Activated CD8-positive, alpha-beta memory T cell treated with anti-CD3 and anti-CD28 coated beads, Interleukin-2, amount 10 ng/mL, durations not matched to agents 7 days and 5 days (primary cell): ENCODE data around the gene KEAP1. TPM values are rescaled to one million over a fixed set of nuclear protein-coding genes. Genes with fewer than 3 reads are reported as not detected.

Experiments
- ATAC-seq: fragments of 150-1000 bp; cut with Tn5 transposase; one replicate; pipeline ENCODE4 v1.10.0; 2021; ENCODE audit warnings: moderate library complexity
- CTCF ChIA-PET: fragments of 350-600 bp; sonication (Branson Sonifier 250); formaldehyde crosslinking; loops from one replicate; lab custom pipeline; 2021; ENCODE audit warnings: antibody characterized with exemption; lab: Charles Lee
- DNase-seq: peaks from one replicate; pipeline ENCODE4 v3.0.0-alpha.2; 2020
- H3K27ac Mint-ChIP-seq: one replicate; pipeline ENCODE4 v1.8.0; 2021; ENCODE audit warnings: mild to moderate bottlenecking, mixed read lengths
- H3K27me3 Mint-ChIP-seq: one replicate; pipeline ENCODE4 v1.8.0; 2021; ENCODE audit warnings: mixed read lengths
- H3K36me3 Mint-ChIP-seq: one replicate; pipeline ENCODE4 v1.8.0; 2021; ENCODE audit warnings: mild to moderate bottlenecking, mixed read lengths
- H3K4me1 Mint-ChIP-seq: one replicate; pipeline ENCODE4 v1.8.0; 2021; ENCODE audit warnings: mixed read lengths
- H3K4me3 Mint-ChIP-seq: one replicate; pipeline ENCODE4 v1.8.0; 2021; ENCODE audit warnings: mild to moderate bottlenecking, moderate library complexity, mixed read lengths
- H3K9me3 Mint-ChIP-seq: one replicate; pipeline ENCODE4 v1.8.0; 2022; ENCODE audit warnings: low read depth, mixed read lengths
- microRNA-seq: library from miRNA; unstranded; fragments of <30 nt; microRNA quantifications from one replicate; pipeline ENCODE4 v1.2.0, GENCODE V29; 2022
- total RNA-seq, 2 experiments: library from RNA; stranded (reverse); gene quantifications; one replicate each; pipeline ENCODE4 v1.2.3, GENCODE V29; 2021

The KEAP1 gene
- total RNA-seq, 2 experiments from 2014 or later, result 99.8 to 104 TPM

DNA sequence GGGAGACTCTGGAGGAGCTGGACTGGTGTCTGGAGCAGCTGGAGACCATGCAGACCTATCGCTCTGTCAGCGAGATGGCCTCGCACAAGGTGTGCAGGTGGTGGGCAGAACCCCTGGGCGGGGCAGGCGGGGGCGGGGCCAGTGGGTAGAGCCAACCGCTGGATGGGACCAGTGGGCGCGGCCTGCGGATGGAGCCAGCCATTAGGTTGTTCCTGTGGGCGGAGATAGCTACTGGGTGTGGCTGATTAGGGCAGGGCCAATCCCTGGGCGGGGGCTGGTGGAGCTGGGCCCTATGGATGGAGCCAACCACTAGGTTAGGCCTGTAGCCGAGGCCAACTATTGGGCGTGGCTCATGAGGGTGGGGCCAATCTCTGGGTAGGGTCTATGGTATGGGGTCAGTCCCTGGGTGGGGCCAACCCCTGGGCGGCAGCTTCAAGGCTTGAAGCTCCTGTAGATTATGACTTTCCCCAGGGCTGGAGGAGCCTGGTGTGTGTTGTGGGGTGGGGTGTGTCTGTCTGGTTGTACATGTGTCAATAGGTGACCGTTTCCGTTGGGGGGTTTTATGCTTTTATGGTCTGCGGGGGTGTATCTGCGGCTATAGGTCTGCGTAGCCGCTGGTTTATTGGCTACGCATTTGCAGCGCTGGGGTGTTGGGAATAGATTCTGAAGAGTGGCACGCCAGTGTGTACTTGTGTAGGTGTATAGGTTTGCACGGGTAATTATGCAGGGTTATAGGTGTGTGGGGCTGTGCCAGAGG lies 52.1 kb downstream of the KEAP1 start:
- H3K27ac Mint-ChIP-seq, result no peak overlapping the region
- H3K4me1 Mint-ChIP-seq, result peaks cover 25% of the 10 kb centered on the region
- CTCF ChIA-PET, result interaction anchor here (1.2 to 2.3 kb wide), 2 partner anchors 15 to 34 kb away, joined by 3 to 6 read pairs; no protein-coding TSS in a partner anchor
- H3K9me3 Mint-ChIP-seq, result no peaks in the 10 kb centered on the region
- peak; percentile 56 for ATAC-seq
- H3K27me3 Mint-ChIP-seq, result no peaks in the 10 kb centered on the region
- H3K4me3 Mint-ChIP-seq, result no peak overlapping the region
- H3K36me3 Mint-ChIP-seq, result peaks cover 26% of the 10 kb centered on the region
- peak; percentile 54 for DNase-seq

DNA sequence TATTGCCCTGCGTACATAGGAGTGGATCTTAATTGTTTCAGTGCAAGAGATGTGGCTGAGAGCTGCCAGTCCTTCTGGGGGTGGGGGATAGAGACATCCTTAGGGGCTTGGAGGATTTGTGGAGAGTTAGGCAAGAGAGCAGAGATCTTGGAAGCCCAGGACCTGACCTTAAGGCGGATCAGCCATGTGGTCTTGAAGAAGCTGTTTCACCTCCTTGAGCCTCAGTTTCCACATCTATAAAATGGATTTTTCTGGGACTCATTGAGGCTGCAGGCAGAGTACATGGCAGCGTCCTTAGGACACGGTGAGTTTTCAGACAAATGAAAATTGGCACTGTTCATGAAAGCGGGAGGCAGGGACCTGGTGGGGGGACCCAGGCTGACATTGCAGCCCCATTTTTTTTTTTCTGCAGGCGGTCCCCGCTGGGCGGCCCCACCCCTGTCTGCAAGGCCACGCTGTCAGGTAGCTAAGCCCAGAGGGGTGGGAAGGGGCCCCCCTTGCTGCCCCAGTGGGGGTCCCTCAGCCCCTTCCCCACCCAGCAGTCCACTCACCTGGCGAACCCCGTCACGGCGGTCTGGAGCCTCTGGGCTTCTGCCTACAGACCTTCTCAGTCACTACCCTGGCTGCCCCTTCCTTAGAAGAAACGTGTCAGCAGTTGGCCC lies 52.8 kb downstream of the KEAP1 start:
- no peak for ATAC-seq
- CTCF ChIA-PET, result interaction anchor here (1.2 to 2.3 kb wide), 2 partner anchors 15 to 34 kb away, joined by 3 to 6 read pairs; no protein-coding TSS in a partner anchor
- peaks cover 23% of the 10 kb centered on the region for H3K36me3 Mint-ChIP-seq
- no peak for DNase-seq
- no peak overlapping the region for H3K27ac Mint-ChIP-seq
- H3K27me3 Mint-ChIP-seq, result no peaks in the 10 kb centered on the region
- no peak overlapping the region for H3K4me3 Mint-ChIP-seq
- peaks cover 25% of the 10 kb centered on the region for H3K4me1 Mint-ChIP-seq
- H3K9me3 Mint-ChIP-seq, result no peaks in the 10 kb centered on the region

DNA sequence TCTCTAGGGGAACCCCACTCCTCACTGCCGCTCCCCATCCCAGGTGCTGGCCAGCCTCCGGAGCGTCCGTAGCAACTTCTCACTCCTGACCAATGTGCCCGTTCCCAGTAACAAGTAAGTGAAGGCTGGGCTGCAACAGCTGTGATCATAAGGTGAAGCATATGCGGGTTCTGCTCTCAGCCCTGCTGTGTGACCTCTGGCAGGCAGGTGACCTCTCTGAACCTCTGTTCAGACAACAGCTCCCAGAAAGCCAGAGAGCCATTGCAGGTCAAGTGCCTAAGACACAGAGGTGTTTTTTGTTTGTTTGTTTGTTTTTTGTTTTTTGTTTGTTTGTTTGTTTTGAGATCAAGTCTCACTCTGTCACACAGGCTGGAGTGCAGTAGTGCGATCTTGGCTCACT lies 54.1 kb downstream of the KEAP1 start:
- H3K36me3 Mint-ChIP-seq, result peaks cover 23% of the 10 kb centered on the region
- H3K4me1 Mint-ChIP-seq, result peaks cover 25% of the 10 kb centered on the region
- DNase-seq, result no peak
- CTCF ChIA-PET, result no interaction called here
- ATAC-seq, result no peak
- no peaks in the 10 kb centered on the region for H3K27me3 Mint-ChIP-seq
- H3K4me3 Mint-ChIP-seq, result no peak overlapping the region
- H3K27ac Mint-ChIP-seq, result no peak overlapping the region
- no peaks in the 10 kb centered on the region for H3K9me3 Mint-ChIP-seq

DNA sequence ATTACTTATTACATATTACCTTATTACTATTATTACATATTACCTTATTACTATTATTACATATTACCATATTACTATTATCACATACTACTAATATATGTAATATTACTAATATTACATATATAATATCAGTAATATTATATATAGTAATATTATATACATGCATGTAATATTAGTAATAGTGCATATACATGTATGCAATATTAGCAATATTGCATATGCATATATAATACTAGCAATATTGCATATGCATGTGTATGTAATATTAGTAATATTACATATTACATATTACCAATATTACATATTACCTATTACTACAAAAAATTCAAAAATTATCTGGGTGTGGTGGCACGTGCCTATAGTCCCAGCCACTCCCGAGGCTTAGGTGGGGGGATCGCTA lies 60.5 kb downstream of the KEAP1 start:
- Mint-ChIP-seq H3K9me3 (no peaks in the 10 kb centered on the region), H3K27me3 (no peaks in the 10 kb centered on the region), H3K36me3 (peaks cover 10% of the 10 kb centered on the region), H3K27ac (no peak overlapping the region), H3K4me1 (peaks cover 6% of the 10 kb centered on the region), H3K4me3 (no peak overlapping the region)
- ATAC-seq (no peak), DNase-seq (no peak)
- CTCF ChIA-PET, result interaction anchor here (1.2 kb wide), 1 partner anchor 109 kb away, joined by 4 read pairs; no protein-coding TSS in a partner anchor

DNA sequence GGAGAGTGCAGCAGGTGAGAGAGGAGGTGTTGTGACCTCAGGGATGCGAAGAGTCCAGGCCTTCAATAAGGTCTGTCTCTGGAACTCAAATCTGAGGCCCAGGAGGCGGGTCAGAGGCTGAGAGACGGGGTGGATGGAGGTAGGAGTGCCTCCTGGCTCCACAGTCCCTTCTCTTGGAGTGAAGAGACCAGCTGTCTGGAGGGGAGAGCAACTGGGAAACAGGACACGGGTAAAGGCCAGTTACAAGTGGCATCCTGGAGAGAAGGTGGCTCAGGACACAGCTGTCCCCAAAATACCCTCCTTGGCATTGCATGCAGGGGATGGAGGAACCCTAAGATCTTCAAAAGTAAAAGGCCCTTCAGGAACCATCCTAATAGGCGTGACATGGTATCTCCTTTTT lies 63.6 kb downstream of the KEAP1 start:
- CTCF ChIA-PET, result interaction anchor here (1.2 kb wide), 1 partner anchor 17 kb away, joined by 3 read pairs; no protein-coding TSS in a partner anchor
- Mint-ChIP-seq H3K27me3 (no peaks in the 10 kb centered on the region), H3K4me1 (peaks cover 22% of the 10 kb centered on the region), H3K4me3 (no peak overlapping the region), H3K27ac (no peak overlapping the region), H3K36me3 (peaks cover 3% of the 10 kb centered on the region), H3K9me3 (no peaks in the 10 kb centered on the region)
- DNase-seq, result no peak
- ATAC-seq, result no peak

Small RNA genes lying within 50 kb of the gene (microRNA-seq; reads per million reads assigned to microRNA genes)
- gene MIR1238, result not detected

Other genes with a start within 250 kb of the KEAP1 start
- 10 to 100 TPM; 17.7 to 31.5 TPM for gene ICAM1, start 232.2 kb downstream of the KEAP1 start, total RNA-seq
- under 1 TPM; 0.89 to 0.99 TPM for gene ICAM4, start 216.4 kb downstream of the KEAP1 start, total RNA-seq
- under 1 TPM; 0.41 to 0.84 TPM for gene ICAM5, start 213.4 kb downstream of the KEAP1 start, total RNA-seq
- 1 to 10 TPM in 1 of 2 experiments, under 1 TPM in 1; 0.93 to 3.3 TPM for gene ZGLP1, start 193.5 kb downstream of the KEAP1 start, total RNA-seq
- gene FDX2, start 187.3 kb downstream of the KEAP1 start, total RNA-seq, result 10 to 100 TPM in 1 of 2 experiments, 1 to 10 TPM in 1; 7.4 to 11.1 TPM
- gene RAVER1, start 169.8 kb downstream of the KEAP1 start, total RNA-seq, result 10 to 100 TPM; 87.0 to 87.8 TPM
- gene ICAM3, start 163.7 kb downstream of the KEAP1 start, total RNA-seq, result 100 to 1,000 TPM; 169 to 192 TPM
- 100 to 1,000 TPM; 277 to 296 TPM for gene TYK2, start 122.8 kb downstream of the KEAP1 start, total RNA-seq
- 100 to 1,000 TPM; 283 to 309 TPM for gene CDC37, start 99.8 kb downstream of the KEAP1 start, total RNA-seq
- 100 to 1,000 TPM in 1 of 2 experiments, 10 to 100 TPM in 1; 74.9 to 103 TPM for gene PDE4A, start 82.8 kb downstream of the KEAP1 start, total RNA-seq
- 1 to 10 TPM in 1 of 2 experiments, under 1 TPM in 1; 0.14 to 1.4 TPM for gene S1PR5, start 14.1 kb upstream of the KEAP1 start, total RNA-seq
- gene ATG4D, start 40.5 kb upstream of the KEAP1 start, total RNA-seq, result 10 to 100 TPM; 48.3 to 57.8 TPM
- gene KRI1, start 62.7 kb upstream of the KEAP1 start, total RNA-seq, result 10 to 100 TPM; 68.1 to 72.2 TPM
- gene CDKN2D, start 65.6 kb upstream of the KEAP1 start, total RNA-seq, result 10 to 100 TPM; 40.9 to 73.3 TPM
- not detected for gene AP1M2, start 84.0 kb upstream of the KEAP1 start, total RNA-seq
- 10 to 100 TPM; 83.4 to 86.8 TPM for gene SLC44A2, start 122.2 kb upstream of the KEAP1 start, total RNA-seq
- gene ILF3, start 151.0 kb upstream of the KEAP1 start, total RNA-seq, result 100 to 1,000 TPM; 418 to 431 TPM
- 10 to 100 TPM; 40.1 to 48.8 TPM for gene QTRT1, start 198.1 kb upstream of the KEAP1 start, total RNA-seq
- 100 to 1,000 TPM; 267 to 315 TPM for gene DNM2, start 214.7 kb upstream of the KEAP1 start, total RNA-seq